Neural progenitor cell (in vitro differentiated cells): ENCODE results near the gene MSI2.

Source experiments
- CTCF ChIP-seq: fragments of 200-600 bp; sonication (generic); IDR thresholded peaks from 2 replicates; pipeline ENCODE4 v1.5.1; 2017; ENCODE audit warnings: antibody characterized with exemption, mild to moderate bottlenecking
- EZH2 ChIP-seq: fragments of 200-600 bp; sonication (generic); IDR thresholded peaks from 2 replicates; pipeline ENCODE4 v1.6.1; 2017; ENCODE audit warnings: antibody characterized with exemption, mild to moderate bottlenecking, moderate library complexity
- EZH2phosphoT487 ChIP-seq: fragments of 200-600 bp; sonication (generic); IDR thresholded peaks from 2 replicates; pipeline ENCODE4 v1.6.1; 2017; ENCODE audit warnings: antibody characterized with exemption

DNA sequence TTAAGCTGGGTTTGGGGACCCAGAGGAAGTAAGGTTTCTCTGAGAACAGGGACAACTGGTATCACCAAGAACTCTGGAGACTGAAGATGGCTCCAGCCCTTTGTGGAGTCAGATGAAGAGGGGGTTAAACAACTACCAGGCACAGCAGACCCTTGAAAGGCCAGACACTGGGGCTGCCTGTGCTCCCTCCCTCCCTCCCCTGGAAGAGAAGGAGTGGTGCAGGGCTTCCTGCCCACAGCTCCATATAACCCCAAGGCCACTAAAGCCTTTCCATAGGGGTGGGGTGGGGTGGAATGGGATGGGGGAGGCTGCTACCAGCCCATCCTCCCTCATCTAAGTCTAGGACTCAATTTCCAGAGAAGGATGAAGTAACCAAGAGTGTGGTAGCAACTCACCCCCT, 422.1 kb downstream of the MSI2 start:
- TF ChIP-seq CTCF, result peak; percentile 9
- TF ChIP-seq EZH2phosphoT487, result no peak
- no peak for TF ChIP-seq EZH2
